Measurements from ENCODE around the gene DOLPP1. TPM values are rescaled to one million over a fixed set of nuclear protein-coding genes. Genes with fewer than 3 reads are reported as not detected.
A peak's percentile ranks its signal among the peaks of the same experiment; 100 is the strongest.

Gene DOLPP1
- total and polyA plus RNA-seq, 2 of the 13 experiments (the other 11 are each of a cell fraction or from before 2014, with no cell fraction given) = 21.0 to 34.1 TPM

DNA sequence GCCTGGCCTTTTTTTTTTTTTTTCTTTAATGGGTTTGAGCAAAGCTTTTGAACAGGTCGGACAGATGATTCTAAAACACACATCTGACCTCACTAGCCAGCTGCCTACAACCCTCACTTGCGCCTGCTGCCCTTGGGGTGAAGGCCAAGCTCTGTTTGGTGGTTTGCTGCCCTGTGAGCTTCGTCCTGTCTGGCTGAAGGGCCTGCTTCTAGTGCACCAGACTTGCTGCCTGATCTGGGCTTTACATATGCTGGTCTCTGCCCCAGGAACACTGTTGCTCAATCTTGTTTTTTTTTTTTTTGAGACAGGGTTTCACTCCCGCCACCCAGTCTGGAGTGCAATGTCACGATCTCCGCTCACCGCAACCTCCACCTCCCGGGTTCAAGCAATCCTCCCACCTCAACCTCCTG is 16.4 kb upstream of the DOLPP1 start (continued):
- TF ChIP-seq NONO (IDR thresholded peaks at IDR 0.05) (no peak), NONO (CRISPR knock-in tag; conservative IDR thresholded peaks at IDR 0.05) (peak; percentile 88), ZNF543 (CRISPR knock-in tag; IDR thresholded peaks at IDR 0.05) (0 out of 2 replicates have a peak, but pooled peaks have one; percentile 62), ZMYM3 (CRISPR knock-in tag; IDR thresholded peaks at IDR 0.05) (peak; percentile 88), ZBTB7A (CRISPR knock-in tag; IDR thresholded peaks at IDR 0.05) (no peak), ZNF772 (CRISPR knock-in tag; IDR thresholded peaks at IDR 0.05) (peak; percentile 93), HDAC1 (CRISPR knock-in tag; IDR thresholded peaks at IDR 0.05) (peak; percentile 75), ZNF441 (CRISPR knock-in tag; IDR thresholded peaks at IDR 0.05; ENCODE audit: borderline replicate concordance) (peak; percentile 22; the same call in 1 of the 2 replicates), NFKB2 (CRISPR knock-in tag; IDR thresholded peaks at IDR 0.05; ENCODE audit: borderline replicate concordance) (0 out of 2 replicates have a peak, but pooled peaks have one; percentile 26), ZSCAN9 (CRISPR knock-in tag; IDR thresholded peaks at IDR 0.05; ENCODE audit: borderline replicate concordance) (0 out of 2 replicates have a peak, but pooled peaks have one; percentile 69), ZNF143 (CRISPR knock-in tag; IDR thresholded peaks at IDR 0.05) (no peak), ZNF777 (CRISPR knock-in tag; IDR thresholded peaks at IDR 0.05) (no peak), POGZ (CRISPR knock-in tag; IDR thresholded peaks at IDR 0.05) (peak; percentile 63; the same call in 1 of the 2 replicates)
- TF ChIP-seq, protein P1, sequence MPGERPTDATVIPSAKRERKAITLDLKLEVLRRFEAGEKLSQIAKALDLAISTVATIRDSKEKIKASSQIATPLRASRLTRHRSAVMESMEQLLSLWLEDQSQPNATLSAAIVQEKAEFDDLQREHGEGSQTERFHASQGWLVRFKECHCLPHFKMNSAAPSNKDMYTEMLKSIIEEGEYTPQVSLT (CRISPR knock-in tag; IDR thresholded peaks at IDR 0.05; ENCODE audit: borderline replicate concordance, low read depth) = no peak
- TF ChIP-seq, protein P2, sequence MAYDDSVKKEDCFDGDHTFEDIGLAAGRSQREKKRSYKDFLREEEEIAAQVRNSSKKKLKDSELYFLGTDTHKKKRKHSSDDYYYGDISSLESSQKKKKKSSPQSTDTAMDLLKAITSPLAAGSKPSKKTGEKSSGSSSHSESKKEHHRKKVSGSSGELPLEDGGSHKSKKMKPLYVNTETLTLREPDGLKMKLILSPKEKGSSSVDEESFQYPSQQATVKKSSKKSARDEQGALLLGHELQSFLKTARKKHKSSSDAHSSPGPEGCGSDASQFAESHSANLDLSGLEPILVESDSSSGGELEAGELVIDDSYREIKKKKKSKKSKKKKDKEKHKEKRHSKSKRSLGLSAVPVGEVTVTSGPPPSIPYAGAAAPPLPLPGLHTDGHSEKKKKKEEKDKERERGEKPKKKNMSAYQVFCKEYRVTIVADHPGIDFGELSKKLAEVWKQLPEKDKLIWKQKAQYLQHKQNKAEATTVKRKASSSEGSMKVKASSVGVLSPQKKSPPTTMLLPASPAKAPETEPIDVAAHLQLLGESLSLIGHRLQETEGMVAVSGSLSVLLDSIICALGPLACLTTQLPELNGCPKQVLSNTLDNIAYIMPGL (CRISPR knock-in tag; IDR thresholded peaks at IDR 0.05; ENCODE audit: borderline replicate concordance in 1 of 2, low read depth in 1 of 2) = peak; percentile 17 to 45; a peak in 2 of 4 replicates
- TF ChIP-seq, protein P3, sequence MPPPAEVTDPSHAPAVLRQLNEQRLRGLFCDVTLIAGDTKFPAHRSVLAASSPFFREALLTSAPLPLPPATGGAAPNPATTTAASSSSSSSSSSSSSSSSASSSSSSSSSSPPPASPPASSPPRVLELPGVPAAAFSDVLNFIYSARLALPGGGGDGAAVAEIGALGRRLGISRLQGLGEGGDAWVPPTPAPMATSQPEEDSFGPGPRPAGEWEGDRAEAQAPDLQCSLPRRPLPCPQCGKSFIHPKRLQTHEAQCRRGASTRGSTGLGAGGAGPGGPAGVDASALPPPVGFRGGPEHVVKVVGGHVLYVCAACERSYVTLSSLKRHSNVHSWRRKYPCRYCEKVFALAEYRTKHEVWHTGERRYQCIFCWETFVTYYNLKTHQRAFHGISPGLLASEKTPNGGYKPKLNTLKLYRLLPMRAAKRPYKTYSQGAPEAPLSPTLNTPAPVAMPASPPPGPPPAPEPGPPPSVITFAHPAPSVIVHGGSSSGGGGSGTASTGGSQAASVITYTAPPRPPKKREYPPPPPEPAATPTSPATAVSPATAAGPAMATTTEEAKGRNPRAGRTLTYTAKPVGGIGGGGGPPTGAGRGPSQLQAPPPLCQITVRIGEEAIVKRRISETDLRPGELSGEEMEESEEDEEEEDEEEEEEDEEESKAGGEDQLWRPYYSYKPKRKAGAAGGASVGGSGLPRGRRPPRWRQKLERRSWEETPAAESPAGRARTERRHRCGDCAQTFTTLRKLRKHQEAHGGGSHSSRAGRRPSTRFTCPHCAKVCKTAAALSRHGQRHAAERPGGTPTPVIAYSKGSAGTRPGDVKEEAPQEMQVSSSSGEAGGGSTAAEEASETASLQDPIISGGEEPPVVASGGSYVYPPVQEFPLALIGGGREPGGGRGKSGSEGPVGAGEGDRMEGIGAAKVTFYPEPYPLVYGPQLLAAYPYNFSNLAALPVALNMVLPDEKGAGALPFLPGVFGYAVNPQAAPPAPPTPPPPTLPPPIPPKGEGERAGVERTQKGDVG (CRISPR knock-in tag; IDR thresholded peaks at IDR 0.05; ENCODE audit: borderline replicate concordance) = 0 out of 2 replicates have a peak, but pooled peaks have one; percentile 45
- TF ChIP-seq, protein P4, sequence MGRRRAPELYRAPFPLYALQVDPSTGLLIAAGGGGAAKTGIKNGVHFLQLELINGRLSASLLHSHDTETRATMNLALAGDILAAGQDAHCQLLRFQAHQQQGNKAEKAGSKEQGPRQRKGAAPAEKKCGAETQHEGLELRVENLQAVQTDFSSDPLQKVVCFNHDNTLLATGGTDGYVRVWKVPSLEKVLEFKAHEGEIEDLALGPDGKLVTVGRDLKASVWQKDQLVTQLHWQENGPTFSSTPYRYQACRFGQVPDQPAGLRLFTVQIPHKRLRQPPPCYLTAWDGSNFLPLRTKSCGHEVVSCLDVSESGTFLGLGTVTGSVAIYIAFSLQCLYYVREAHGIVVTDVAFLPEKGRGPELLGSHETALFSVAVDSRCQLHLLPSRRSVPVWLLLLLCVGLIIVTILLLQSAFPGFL (CRISPR knock-in tag; IDR thresholded peaks at IDR 0.05) = no peak
- TF ChIP-seq, protein P5, sequence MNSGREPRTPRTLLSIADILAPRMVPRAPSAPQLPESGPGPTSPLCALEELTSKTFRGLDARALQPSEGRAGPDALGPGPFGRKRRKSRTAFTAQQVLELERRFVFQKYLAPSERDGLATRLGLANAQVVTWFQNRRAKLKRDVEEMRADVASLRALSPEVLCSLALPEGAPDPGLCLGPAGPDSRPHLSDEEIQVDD (CRISPR knock-in tag; IDR thresholded peaks at IDR 0.05; ENCODE audit: borderline replicate concordance) = no peak
- TF ChIP-seq, protein P6, sequence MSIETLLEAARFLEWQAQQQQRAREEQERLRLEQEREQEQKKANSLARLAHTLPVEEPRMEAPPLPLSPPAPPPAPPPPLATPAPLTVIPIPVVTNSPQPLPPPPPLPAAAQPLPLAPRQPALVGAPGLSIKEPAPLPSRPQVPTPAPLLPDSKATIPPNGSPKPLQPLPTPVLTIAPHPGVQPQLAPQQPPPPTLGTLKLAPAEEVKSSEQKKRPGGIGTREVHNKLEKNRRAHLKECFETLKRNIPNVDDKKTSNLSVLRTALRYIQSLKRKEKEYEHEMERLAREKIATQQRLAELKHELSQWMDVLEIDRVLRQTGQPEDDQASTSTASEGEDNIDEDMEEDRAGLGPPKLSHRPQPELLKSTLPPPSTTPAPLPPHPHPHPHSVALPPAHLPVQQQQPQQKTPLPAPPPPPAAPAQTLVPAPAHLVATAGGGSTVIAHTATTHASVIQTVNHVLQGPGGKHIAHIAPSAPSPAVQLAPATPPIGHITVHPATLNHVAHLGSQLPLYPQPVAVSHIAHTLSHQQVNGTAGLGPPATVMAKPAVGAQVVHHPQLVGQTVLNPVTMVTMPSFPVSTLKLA (IDR thresholded peaks at IDR 0.05) = peak; percentile 37; the same call in 1 of the 2 replicates
- TF ChIP-seq, protein P7, sequence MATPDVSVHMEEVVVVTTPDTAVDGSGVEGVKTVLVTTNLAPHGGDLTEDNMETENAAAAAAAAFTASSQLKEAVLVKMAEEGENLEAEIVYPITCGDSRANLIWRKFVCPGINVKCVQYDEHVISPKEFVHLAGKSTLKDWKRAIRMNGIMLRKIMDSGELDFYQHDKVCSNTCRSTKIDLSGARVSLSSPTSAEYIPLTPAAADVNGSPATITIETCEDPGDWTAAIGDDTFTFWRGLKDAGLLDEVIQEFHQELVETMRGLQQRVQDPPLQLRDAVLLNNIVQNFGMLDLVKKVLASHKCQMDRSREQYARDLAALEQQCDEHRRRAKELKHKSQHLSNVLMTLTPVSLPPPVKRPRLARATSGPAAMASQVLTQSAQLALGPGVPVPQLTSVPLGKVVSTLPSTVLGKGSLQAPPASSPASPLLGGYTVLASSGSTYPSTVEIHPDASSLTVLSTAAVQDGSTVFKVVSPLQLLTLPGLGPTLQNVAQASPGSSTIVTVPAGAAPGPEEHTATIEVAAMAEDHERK (CRISPR knock-in tag; IDR thresholded peaks at IDR 0.05; ENCODE audit: low read depth) = no peak

All from HepG2 (cell line).